Endothelial cell of umbilical vein (primary cell): ENCODE data around the gene SCUBE3.

Experiments
- CTCF ChIP-seq, 2 donors: IDR thresholded peaks; 1 replicate in 1 of 2; 2 replicates in 1 of 2; pipeline ENCODE4 v1.5.1; 2011; ENCODE audit warnings: low read length in 2 of 2, mild to moderate bottlenecking in 2 of 2, moderate library complexity in 2 of 2, control low read depth in 1 of 2, inconsistent platforms in 1 of 2, low read depth in 1 of 2; ENCODE audit not compliant: insufficient read depth in 1 of 2; ENCODE audit errors: extremely low read depth in 1 of 2
- POLR2A ChIP-seq: IDR thresholded peaks from 2 replicates; pipeline ENCODE4 v1.6.1; 2012; ENCODE audit warnings: low read depth, mild to moderate bottlenecking, control low read depth, low read length

GRCh38 chr6:35218456-35218855 is 4.7 kb downstream of the SCUBE3 start:
- TF ChIP-seq CTCF (IDR thresholded peaks at IDR 0.05; ENCODE audit: extremely low read depth in 1 of 2, insufficient read depth in 1 of 2, low read depth in 1 of 2, low read length in 2 of 2) (no peak), POLR2A (no peak)
